Panc1 (cell line): Measurements from ENCODE around the gene SMIM31. TPM values are rescaled to one million over a fixed set of nuclear protein-coding genes. Genes with fewer than 3 reads are reported as not detected.

Source experiments
- ATAC-seq: fragments of 200-7000 bp; cut with Tn5 transposase; 2 replicates; pipeline ENCODE4 v1.9.1; 2020; ENCODE audit warnings: mild to moderate bottlenecking, moderate library complexity
- BruUV-seq: library from RNA; stranded (reverse); fragments of 400-500 nt; replicated peaks from 2 replicates; lab custom pipeline; 2021; lab: Mats Ljungman, UMichigan
- CTCF ChIA-PET: fragments of 300-600 bp; sonication (Branson Sonifier 250); formaldehyde crosslinking; loops from one replicate; lab custom pipeline; 2022; ENCODE audit warnings: antibody characterized with exemption; lab: Charles Lee
- POLR2A ChIA-PET: fragments of 300-600 bp; sonication (Branson Sonifier 250); formaldehyde crosslinking; loops from one replicate; lab custom pipeline; 2022; ENCODE audit warnings: antibody characterized with exemption; lab: Charles Lee
- DNase-seq: peaks from one replicate; pipeline ENCODE4 v3.0.0-alpha.2; 2010; ENCODE audit warnings: low read depth, low spot score
- H3K27ac ChIP-seq: 2 replicates; pipeline ENCODE4 v1.5.1; 2011; ENCODE audit warnings: mild to moderate bottlenecking, low read length, inconsistent platforms
- H3K27me3 ChIP-seq: fragments of 200-500 bp; sonication (Bioruptor generic); 2 replicates; pipeline ENCODE4 v1.6.0; 2014; ENCODE audit warnings: low read length, inconsistent platforms; ENCODE audit not compliant: control insufficient read depth, insufficient read depth
- H3K36me3 ChIP-seq: fragments of 200-500 bp; sonication (Bioruptor generic); 2 replicates; pipeline ENCODE4 v1.5.1; 2014; ENCODE audit warnings: inconsistent platforms, mild to moderate bottlenecking, low read length, moderate library complexity; ENCODE audit not compliant: control insufficient read depth, insufficient read depth
- H3K4me1 ChIP-seq: 2 replicates; pipeline ENCODE4 v1.5.1; 2011; ENCODE audit warnings: inconsistent platforms, mild to moderate bottlenecking, low read length, moderate library complexity; ENCODE audit not compliant: control insufficient read depth, insufficient read depth
- H3K4me3 ChIP-seq, 2 experiments: 2 replicates each; pipeline ENCODE4 v1.5.1; 2011 to 2012; ENCODE audit warnings: low read depth in 2 of 2, low read length in 2 of 2, mild to moderate bottlenecking in 2 of 2, inconsistent platforms in 1 of 2, moderate library complexity in 1 of 2
- H3K9me3 ChIP-seq: fragments of 200-500 bp; sonication (Bioruptor generic); 2 replicates; pipeline ENCODE4 v1.5.1; 2014; ENCODE audit warnings: low read depth, mild to moderate bottlenecking, inconsistent platforms, low read length, moderate library complexity; ENCODE audit not compliant: control insufficient read depth, insufficient read depth
- POLR2AphosphoS5 ChIP-seq: IDR thresholded peaks from 2 replicates; pipeline ENCODE4 v1.6.1; 2012; ENCODE audit warnings: mild to moderate bottlenecking, low read depth, low read length, moderate library complexity
- SIN3A ChIP-seq: IDR thresholded peaks from 2 replicates; pipeline ENCODE4 v1.6.1; 2012; ENCODE audit warnings: low read depth, mild to moderate bottlenecking, low read length, moderate library complexity, borderline replicate concordance; ENCODE audit not compliant: insufficient read depth
- TCF7L2 ChIP-seq: IDR thresholded peaks from 2 replicates; pipeline ENCODE4 v1.6.1; 2011; ENCODE audit warnings: mild to moderate bottlenecking, low read depth, low read length, inconsistent platforms
- in situ Hi-C: cut with HindIII; loops from 2 replicates; pipeline ENCODE4 v1.10.0; 2016; ENCODE audit warnings: low sequenced_read_pairs, low pct_unique_long_range_greater_than_20kb
- intact Hi-C: fragments of 100-400 bp; cut with micrococcal nuclease; formaldehyde crosslinking; loops from one replicate; pipeline ENCODE4 v1.10.0; 2022; ENCODE audit not compliant: unreplicated experiment
- total RNA-seq: library from RNA; stranded (reverse); gene quantifications from one replicate; pipeline ENCODE4 v1.2.1, GENCODE V29; 2021; ENCODE audit not compliant: unreplicated experiment
- TF ChIP-seq, protein P1 (sequence below): fragments of 450-650 bp; IDR thresholded peaks from 2 replicates; pipeline ENCODE4 v1.5.1; 2017; ENCODE audit warnings: mild to moderate bottlenecking
- TF ChIP-seq, protein P2 (sequence below), 2 experiments: IDR thresholded peaks; 2 replicates each; pipeline ENCODE4 v1.6.1; 2011 to 2012; ENCODE audit warnings: low read depth in 2 of 2, control low read depth in 1 of 2, low read length in 1 of 2, mild to moderate bottlenecking in 1 of 2, moderate library complexity in 1 of 2; ENCODE audit not compliant: insufficient read depth in 1 of 2

Gene SMIM31
- total RNA-seq, 1 experiment from 2014 or later: not detected

DNA sequence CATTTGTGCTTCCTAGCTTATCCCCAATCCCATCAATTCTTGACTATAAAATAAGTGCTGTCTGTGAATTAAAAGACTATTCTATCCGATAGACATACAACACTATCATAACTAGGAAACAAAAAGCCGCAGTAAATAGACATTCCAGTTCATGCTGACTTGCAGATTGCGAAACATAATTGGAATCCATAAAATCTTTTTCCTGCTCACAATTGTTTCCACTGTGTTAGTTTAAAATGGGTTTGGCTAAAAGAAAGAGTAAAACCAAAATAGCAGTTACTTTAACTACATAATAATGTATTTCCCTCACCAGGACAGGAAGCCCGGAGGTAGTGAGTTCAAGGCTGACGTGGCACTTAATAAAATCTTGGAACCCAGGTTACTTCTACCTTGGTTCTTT, 17.2 kb downstream of the SMIM31 start:
- H3K4me3 ChIP-seq: no peak overlapping the region
- intact Hi-C loops (no loop called here), in situ Hi-C loops (no loop called here)
- H3K36me3 ChIP-seq: no peaks in the 10 kb centered on the region
- ATAC-seq (no peak), DNase-seq (no peak)
- H3K9me3 ChIP-seq: no peaks in the 10 kb centered on the region
- H3K27ac ChIP-seq: no peak overlapping the region
- ChIA-PET POLR2A (no interaction called here), CTCF (no interaction called here)
- no peaks in the 10 kb centered on the region for H3K27me3 ChIP-seq
- no peak for TF ChIP-seq TCF7L2
- H3K4me1 ChIP-seq: no peaks in the 10 kb centered on the region
- BruUV-seq: no TSS peak

DNA sequence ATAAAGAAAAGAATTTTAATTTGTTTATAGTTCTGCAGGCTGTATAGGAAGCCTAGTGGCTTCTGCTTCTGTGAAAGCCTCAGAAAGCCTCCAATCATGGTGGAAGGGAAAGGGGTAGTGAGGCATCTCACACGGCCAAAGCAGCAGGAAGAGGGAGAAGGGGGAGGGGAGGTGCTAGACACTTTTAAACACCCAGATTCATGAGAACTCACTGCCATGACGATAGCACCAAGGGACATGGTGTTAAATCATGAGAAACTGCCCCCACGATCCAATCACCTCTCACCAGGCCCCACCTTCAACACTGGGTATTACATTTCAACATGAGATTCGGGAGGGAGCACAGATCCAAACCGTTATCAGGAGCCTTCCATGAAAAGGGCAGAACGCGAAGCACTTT, 18.1 kb downstream of the SMIM31 start:
- intact Hi-C loops (no loop called here), in situ Hi-C loops (no loop called here)
- Histone ChIP-seq H3K27ac (no peak overlapping the region), H3K9me3 (no peaks in the 10 kb centered on the region), H3K4me1 (no peaks in the 10 kb centered on the region), H3K4me3 (no peak overlapping the region), H3K27me3 (no peaks in the 10 kb centered on the region), H3K36me3 (no peaks in the 10 kb centered on the region)
- ATAC-seq: no peak
- POLR2A ChIA-PET: no interaction called here
- CTCF ChIA-PET: no interaction called here
- no peak for DNase-seq
- TF ChIP-seq, protein P1, sequence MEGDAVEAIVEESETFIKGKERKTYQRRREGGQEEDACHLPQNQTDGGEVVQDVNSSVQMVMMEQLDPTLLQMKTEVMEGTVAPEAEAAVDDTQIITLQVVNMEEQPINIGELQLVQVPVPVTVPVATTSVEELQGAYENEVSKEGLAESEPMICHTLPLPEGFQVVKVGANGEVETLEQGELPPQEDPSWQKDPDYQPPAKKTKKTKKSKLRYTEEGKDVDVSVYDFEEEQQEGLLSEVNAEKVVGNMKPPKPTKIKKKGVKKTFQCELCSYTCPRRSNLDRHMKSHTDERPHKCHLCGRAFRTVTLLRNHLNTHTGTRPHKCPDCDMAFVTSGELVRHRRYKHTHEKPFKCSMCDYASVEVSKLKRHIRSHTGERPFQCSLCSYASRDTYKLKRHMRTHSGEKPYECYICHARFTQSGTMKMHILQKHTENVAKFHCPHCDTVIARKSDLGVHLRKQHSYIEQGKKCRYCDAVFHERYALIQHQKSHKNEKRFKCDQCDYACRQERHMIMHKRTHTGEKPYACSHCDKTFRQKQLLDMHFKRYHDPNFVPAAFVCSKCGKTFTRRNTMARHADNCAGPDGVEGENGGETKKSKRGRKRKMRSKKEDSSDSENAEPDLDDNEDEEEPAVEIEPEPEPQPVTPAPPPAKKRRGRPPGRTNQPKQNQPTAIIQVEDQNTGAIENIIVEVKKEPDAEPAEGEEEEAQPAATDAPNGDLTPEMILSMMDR: no peak
- TF ChIP-seq POLR2AphosphoS5 (no peak), SIN3A (no peak)
- TF ChIP-seq, protein P2, sequence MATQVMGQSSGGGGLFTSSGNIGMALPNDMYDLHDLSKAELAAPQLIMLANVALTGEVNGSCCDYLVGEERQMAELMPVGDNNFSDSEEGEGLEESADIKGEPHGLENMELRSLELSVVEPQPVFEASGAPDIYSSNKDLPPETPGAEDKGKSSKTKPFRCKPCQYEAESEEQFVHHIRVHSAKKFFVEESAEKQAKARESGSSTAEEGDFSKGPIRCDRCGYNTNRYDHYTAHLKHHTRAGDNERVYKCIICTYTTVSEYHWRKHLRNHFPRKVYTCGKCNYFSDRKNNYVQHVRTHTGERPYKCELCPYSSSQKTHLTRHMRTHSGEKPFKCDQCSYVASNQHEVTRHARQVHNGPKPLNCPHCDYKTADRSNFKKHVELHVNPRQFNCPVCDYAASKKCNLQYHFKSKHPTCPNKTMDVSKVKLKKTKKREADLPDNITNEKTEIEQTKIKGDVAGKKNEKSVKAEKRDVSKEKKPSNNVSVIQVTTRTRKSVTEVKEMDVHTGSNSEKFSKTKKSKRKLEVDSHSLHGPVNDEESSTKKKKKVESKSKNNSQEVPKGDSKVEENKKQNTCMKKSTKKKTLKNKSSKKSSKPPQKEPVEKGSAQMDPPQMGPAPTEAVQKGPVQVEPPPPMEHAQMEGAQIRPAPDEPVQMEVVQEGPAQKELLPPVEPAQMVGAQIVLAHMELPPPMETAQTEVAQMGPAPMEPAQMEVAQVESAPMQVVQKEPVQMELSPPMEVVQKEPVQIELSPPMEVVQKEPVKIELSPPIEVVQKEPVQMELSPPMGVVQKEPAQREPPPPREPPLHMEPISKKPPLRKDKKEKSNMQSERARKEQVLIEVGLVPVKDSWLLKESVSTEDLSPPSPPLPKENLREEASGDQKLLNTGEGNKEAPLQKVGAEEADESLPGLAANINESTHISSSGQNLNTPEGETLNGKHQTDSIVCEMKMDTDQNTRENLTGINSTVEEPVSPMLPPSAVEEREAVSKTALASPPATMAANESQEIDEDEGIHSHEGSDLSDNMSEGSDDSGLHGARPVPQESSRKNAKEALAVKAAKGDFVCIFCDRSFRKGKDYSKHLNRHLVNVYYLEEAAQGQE (IDR thresholded peaks at IDR 0.05; ENCODE audit: insufficient read depth in 1 of 2, low read depth in 2 of 2, low read length in 1 of 2): no peak
- no TSS peak for BruUV-seq

DNA sequence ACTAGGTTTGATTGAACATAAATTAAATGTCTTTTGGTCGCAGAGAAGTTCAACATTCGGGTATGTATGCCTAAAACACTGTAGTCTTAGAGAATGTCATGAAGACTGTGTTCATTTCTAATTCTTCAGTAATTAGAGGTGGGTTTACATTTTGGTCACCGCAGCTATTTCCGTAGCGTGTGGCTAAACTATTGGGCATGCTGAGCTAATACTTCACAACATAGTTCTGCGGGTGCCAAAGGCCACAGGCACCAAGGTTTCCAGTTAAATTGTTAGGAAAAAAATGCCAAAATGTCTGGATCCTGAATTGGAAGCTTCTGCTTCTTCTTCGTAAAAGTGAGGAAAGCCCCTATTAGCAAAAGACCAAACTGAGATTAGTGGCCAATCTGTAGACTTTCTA, 25.1 kb downstream of the SMIM31 start:
- no peak for DNase-seq
- H3K9me3 ChIP-seq: no peaks in the 10 kb centered on the region
- ChIA-PET POLR2A (no interaction called here), CTCF (no interaction called here)
- ATAC-seq: no peak
- no peak overlapping the region for H3K27ac ChIP-seq
- no peak overlapping the region for H3K4me3 ChIP-seq
- in situ Hi-C loops: no loop called here
- BruUV-seq: no TSS peak
- intact Hi-C loops: loop anchor here (5.0 kb wide), 1 partner anchor 218 kb away; no protein-coding TSS in a partner anchor
- no peaks in the 10 kb centered on the region for H3K36me3 ChIP-seq
- H3K4me1 ChIP-seq: no peaks in the 10 kb centered on the region
- TF ChIP-seq, protein P2 (IDR thresholded peaks at IDR 0.05; ENCODE audit: insufficient read depth in 1 of 2, low read depth in 2 of 2, low read length in 1 of 2): no peak
- TF ChIP-seq SIN3A (no peak), POLR2AphosphoS5 (no peak), TCF7L2 (no peak)
- TF ChIP-seq, protein P1: no peak
- H3K27me3 ChIP-seq: no peaks in the 10 kb centered on the region
